NCI-H82 treated with DMSO at 0.1 percent for 48 hours (cell line): ENCODE results near the gene AP2A2.
A peak's percentile ranks its signal among the peaks of the same experiment; 100 is the strongest.

Source experiments
- DNase-seq: peaks from one replicate; lab custom pipeline; 2025; ENCODE audit not compliant: unreplicated experiment; lab: John Stamatoyannopoulos, UW

The AP2A2 gene

GRCh38 chr11:1038921-1039320 lies 113.3 kb downstream of the AP2A2 start:
- no peak for DNase-seq

- DNase-seq = no peak
Observed at GRCh38 chr11:1039481-1040427, 114.1 kb downstream of the AP2A2 start.

DNA sequence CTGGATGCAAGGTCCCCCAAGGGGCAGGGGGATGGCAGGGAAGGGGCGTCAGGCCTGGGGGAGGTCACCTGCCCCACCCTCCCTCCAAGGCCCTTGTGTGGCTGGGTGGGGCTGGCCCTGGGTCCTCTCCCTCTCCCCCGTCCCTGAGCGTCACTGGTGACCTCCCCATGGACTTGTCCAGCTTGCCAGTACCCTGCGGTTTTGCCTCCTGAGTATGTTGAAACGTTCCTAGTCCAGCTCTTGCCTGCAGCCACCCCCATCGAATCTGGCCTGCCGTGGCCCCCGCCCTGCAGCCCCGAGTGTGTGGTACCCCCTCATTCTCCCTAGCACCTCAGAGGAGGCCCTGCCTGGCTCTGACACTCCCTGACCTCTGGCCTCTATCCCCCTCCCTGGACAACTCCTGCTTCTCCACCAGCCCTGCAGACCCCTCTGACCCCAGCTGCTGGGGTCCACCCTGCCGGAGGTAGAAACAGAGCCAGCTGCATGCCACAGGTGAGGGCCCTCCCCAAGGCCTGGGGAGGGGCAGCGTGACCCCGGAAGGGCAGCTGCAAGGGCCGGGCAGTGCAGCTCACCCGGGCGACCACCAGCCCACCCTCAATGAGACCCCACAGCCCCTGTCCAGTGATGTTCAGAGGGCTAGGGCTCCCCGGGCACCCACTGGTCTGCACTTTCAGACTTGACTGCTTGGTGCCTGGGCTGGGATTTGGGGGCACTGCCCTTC lies 114.9 kb downstream of the AP2A2 start:
- no peak for DNase-seq

- DNase-seq = no peak
Observed at GRCh38 chr11:1041149-1041467, 115.4 kb downstream of the AP2A2 start.

DNA sequence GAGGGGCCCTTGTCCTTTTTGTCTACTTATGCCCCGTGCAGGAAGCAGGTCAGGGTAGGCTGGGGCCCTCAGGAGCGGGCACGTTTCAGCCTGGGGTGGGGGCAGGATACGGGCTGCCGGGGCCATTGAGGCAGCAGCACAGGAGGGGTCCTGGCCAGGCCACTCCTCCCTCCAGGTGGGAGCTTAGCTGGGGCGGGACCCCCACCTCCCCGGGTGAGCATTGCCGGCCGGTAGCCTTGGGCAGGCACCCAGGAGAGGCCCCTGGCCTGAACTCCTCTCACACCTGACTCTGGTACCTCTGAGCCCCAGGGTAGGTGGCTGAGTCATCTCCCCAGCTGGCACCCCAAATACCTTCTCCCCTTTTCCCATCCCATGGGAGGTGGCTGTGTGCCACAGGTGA lies 115.8 kb downstream of the AP2A2 start:
- no peak for DNase-seq

DNA sequence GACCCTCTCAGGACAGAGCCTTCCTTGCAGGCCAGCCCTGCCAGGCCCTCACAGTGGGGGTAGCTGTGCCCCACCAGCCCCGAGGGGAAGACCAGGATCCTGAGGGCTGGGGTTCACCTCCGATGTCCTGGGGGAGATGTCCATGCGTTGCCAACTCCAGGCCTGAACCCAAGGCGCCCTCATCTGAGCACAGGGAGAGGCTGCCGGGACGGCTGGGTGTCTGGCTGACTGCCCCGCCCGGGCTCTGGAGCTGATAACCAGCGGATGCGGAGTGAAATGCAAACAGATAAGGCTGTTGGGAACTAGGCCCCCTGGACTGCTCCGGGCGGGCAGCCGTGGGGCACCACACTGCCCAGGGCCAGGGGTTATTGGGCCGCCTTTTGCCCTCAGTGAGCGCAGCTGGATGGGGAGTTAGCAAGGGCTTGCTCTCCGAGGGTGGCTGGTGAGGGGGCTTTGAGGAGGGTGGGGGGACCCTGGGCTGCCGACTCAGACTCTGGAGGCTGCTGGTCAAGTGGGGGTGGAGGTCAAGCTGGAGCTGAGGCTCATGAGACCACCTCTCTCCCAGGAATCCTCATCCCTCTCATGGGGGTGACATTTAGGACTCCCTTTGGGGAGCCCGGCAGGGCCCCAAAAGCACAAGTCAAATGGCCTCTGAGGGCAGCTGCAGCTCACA lies 116.4 kb downstream of the AP2A2 start:
- no peak for DNase-seq

DNA sequence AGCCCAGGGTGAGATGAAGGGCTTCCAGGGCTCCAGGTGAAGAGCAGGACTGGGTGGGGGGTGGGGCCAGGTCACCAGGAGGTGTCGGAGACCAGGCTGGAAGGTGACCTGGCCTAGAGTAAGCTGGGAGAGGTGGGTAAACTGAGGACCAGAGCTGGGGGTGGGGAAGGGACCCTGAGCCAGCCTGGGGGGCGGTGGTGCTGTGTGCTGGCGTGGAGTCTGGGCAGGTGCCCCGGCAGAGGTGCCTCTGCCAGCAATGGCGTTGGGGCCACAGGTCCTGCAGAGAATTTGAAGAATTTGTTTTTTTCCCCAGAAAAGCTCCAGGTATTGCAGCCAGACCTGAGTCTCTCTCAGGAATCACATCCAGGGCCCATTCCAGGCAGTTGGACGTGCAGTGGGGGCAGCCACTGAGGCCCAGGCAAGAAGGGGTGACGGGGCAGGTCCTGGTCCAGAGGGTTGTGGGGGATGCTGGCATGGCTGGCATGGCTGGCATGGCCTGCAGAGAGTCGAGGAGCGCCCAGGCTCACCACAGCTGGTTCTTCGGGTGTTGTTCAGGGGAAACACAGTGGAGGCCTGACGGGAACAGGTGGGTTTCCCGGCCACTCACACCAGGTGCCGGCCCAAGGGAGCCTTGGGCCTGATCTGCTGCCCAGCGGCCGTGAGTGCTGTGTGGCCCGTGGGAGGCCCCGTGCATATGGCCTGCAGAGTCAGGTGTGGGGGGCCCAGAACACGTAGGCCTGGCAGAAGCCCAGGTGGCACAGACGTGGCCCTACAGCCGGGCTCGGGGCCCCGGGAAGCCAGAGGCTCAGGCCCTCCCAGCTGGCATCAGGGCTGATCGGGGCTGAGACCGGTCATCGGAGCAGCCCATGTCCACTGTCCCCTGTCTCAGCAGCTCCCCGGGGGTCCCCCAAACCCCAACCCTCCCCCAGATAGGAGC lies 117.2 kb downstream of the AP2A2 start:
- no peak for DNase-seq

DNA sequence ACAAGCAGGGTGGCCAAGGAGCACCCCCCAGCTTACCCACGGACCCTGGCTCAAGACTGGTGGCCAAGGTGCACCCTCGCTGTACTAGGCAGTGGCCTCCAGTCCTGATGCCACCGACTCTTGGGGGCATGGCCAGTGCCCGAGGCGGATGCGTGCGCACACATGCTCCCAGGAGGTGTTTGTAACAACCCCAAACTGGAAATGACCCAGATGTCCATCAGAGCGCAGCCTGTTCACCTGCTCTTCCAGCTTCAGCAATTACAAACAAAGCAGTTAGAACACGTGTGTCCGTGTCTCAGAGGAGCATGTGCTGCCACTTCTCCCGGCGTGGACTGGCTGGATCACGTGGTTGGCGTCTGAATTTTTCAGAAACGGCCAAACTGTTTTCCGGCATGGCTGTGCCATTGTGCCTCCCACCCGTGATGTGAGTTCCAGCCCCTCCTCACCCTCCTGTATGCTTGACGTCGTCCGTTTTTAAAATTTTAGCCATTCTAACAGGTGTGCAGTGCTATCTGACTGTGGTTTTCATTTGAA lies 118.0 kb downstream of the AP2A2 start:
- no peak for DNase-seq

DNA sequence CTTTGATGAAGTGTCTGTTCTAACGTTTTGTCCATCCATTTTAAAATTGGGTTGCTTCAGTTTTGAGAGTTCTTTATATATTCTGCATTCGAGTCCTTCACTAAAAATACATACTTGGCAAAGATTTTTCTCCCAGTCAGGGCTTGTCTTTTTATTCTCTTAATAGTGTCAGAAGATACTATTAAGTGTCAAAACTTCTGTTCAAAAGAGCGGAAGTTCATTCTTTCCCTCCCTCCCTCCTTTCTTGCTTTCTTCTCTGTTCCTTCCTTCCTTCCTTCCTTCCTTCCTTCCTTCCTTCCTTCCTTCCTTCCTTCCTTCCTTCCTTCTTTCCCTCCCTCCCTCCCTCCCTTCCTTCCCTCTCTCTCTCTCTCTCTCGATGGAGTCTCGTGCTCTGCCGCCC lies 118.5 kb downstream of the AP2A2 start:
- no peak for DNase-seq

DNA sequence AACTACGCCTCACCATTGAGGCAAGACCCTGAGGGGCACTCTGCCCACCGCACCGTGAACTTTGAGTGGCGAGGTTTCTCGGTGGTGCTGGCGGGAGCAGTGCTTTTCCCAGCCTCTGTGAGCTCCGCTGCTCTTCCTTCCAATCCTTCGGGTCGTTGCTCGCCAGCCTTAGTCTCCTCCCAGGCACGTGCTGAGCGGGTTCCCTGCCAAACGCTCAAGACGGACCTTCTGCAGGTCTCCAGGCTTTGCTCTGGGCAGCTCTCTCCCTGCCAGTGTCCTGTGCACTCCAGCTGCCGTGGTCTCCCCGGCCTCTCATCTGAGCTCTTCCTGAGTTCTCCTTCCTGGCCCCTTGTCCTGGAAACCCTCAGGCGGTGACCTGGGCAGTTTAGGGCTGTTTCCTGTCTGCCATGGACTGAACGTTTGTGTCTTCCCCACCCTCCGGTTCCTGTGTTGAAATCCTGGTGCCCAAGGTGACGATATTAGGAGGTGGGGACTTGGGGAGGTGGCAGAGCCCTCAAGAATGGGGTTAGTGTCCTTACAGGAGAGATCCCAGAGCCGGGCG lies 122.0 kb downstream of the AP2A2 start:
- no peak for DNase-seq

- no peak for DNase-seq
Observed at GRCh38 chr11:1048375-1049070, 122.9 kb downstream of the AP2A2 start.

DNA sequence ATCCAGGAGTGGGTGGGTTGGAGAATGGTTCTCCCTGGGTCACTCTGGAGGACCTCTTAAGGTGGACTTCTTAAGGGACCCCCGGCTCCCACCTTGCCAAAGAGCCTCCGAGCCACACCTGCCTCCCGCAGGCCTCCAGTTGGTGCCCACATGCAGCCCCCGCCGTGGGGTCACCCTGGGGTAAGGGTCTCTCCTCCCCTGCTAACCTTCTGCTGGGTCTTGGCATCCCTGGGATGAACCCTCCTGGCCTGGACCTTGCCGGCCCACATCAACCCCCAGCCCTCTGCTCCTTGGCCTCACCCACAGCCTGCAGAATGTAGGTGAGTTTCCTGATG lies 123.4 kb downstream of the AP2A2 start:
- DNase-seq = no peak

GRCh38 chr11:1049431-1049891 lies 123.8 kb downstream of the AP2A2 start:
- DNase-seq = no peak

GRCh38 chr11:1049911-1050580 lies 124.4 kb downstream of the AP2A2 start:
- DNase-seq = no peak

DNA sequence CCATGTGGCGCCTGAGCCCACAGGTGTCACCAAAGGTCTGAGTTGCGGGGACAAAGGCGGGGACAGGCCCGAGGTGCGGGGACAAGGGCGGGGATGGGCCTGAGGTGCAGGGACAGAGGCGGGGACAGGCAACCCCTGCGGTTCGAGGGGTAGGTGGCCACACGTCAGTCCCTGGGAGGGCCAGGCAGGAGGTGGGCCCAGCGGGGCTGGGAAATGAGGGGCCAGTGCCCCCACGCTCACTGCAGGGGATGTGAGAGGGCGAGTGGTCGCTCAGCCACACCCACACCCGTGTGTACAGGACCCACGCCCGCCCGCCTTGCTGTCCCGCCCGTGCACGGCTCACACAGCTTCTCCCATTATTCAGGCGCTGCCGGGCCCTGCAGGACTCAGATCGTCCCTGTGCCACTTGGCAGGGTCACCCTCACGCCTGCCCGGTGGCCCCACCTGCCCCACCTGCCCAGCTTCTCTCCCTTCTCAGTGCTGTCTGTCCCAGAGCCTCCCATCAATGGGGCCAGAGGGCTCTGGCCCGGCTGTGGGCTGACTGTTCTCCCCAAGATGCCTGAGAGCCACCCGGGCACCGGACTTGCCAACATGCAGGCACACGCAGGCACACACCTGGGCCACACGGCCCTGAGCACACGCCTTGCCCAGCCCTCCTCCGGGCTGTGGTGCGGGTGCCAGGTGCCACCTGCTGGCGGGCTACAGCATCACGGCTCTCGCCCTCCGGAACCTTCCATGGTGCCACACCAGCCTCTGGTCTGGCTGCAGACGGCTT lies 125.1 kb downstream of the AP2A2 start:
- DNase-seq = peak; percentile 1

DNA sequence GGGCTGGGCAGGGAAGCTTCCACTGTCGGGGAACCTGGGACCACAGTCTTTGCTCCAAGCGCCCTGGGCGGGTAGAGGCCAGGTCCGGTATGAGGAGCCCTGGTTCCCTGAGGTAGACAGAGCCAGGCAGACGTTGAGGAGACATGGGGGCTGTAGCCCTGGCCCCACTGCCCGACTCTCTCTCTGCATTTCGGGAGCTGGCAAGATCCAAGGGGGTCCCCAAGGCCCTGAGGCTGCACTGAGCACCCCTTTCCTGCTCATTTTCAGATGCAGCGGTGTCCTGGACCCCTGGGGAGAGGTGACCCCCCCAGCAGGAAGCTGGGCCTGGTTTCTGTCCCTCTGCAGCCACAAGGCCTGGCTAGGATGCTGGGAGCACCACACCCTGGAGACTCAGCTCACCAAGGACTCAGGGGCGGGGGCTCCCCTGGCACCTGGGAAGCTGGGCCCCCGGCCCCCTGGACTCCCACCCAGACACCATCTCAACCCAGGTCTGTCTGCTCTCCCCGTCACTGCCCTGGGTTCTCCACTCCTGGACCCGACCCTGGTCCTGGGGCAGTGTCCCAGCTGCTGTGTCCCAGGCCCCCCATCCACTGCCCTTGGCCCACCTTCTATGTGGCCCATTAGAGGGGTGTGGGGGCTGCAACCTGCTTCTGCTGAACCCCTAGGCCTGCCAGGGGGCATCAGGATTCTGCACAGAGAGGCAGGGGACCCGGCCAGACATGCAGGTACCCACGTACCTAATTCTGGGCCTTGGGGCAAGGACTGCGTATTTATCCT lies 125.9 kb downstream of the AP2A2 start:
- DNase-seq = no peak
